Transverse colon (tissue), 4 donors: ENCODE measurements around the gene ZNF296. TPM values are rescaled to one million over a fixed set of nuclear protein-coding genes. Genes with fewer than 3 reads are reported as not detected.

Experiments
- DNase-seq: peaks from one replicate; pipeline ENCODE4 v3.0.0-alpha.2; 2019
- H3K27ac ChIP-seq, 4 donors: fragments of 200-600 bp; sonication (generic); 2 replicates each; pipeline ENCODE4 v1.5.1; 2016 to 2018; ENCODE audit warnings: inconsistent platforms in 4 of 4
- H3K27me3 ChIP-seq: fragments of 200-600 bp; sonication (generic); 2 replicates; pipeline ENCODE4 v1.5.1; 2017; ENCODE audit warnings: inconsistent platforms
- H3K36me3 ChIP-seq, 4 donors: fragments of 200-600 bp; sonication (generic); 2 replicates each; pipeline ENCODE4 v1.5.1; 2017 to 2019; ENCODE audit warnings: inconsistent platforms in 4 of 4
- H3K4me1 ChIP-seq, 4 donors: fragments of 200-600 bp; sonication (generic); 2 replicates each; pipeline ENCODE4 v1.5.1; 2017 to 2020; ENCODE audit warnings: inconsistent platforms in 4 of 4
- H3K4me3 ChIP-seq, 4 donors: fragments of 200-600 bp; sonication (generic); 1 replicate in 1 of 4; 2 replicates in 3 of 4; pipeline versions ENCODE4 v1.5.1 to v1.6.1; 2017 to 2019; ENCODE audit warnings: inconsistent platforms in 4 of 4
- H3K9me3 ChIP-seq, 2 donors: fragments of 200-600 bp; sonication (generic); 2 replicates each; pipeline ENCODE4 v1.5.1; 2017 to 2019; ENCODE audit warnings: inconsistent platforms in 2 of 2
- CTCF ChIP-seq, 5 experiments: fragments of 200-600 bp in 3 of 5; fragments of 450-650 bp in 2 of 5; sonication (generic) in 3 of 5; IDR thresholded peaks; 1 replicate in 2 of 5; 2 replicates in 3 of 5; pipeline ENCODE4 v1.5.1; 2016 to 2017; ENCODE audit warnings: antibody characterized with exemption in 5 of 5, inconsistent platforms in 3 of 5, mild to moderate bottlenecking in 2 of 5, moderate library complexity in 1 of 5
- EP300 ChIP-seq: sonication (generic); formaldehyde crosslinking; IDR thresholded peaks from one replicate; pipeline ENCODE4 v1.6.1; 2017; ENCODE audit warnings: antibody characterized with exemption, low read depth
- POLR2A ChIP-seq: fragments of 450-650 bp; IDR thresholded peaks from one replicate; pipeline ENCODE4 v1.6.1; 2016; ENCODE audit warnings: antibody characterized with exemption, mild to moderate bottlenecking, moderate library complexity
- POLR2AphosphoS5 ChIP-seq, 3 donors: sonication (generic); formaldehyde crosslinking; IDR thresholded peaks; one replicate each; pipeline ENCODE4 v1.6.1; 2016; ENCODE audit warnings: antibody characterized with exemption in 3 of 3
- WGBS, 2 donors: methylation state at CpG; one replicate each; pipeline ENCODE4 v1.1.5; 2018; ENCODE audit warnings: low coverage in 1 of 2; 5-methylcytosine and 5-hydroxymethylcytosine counted together
- in situ Hi-C, 4 donors: fragments of 200-750 bp; cut with MboI; loops; one replicate each; pipeline versions ENCODE4 v1.15.0 to v1.15.1; 2017; ENCODE audit warnings: low sequenced_read_pairs in 3 of 4, low pct_ligation_motif_present in 1 of 4, low pct_unique_long_range_greater_than_20kb in 1 of 4
- intact Hi-C: fragments of 100-400 bp; cut with DNase I; formaldehyde crosslinking; loops from one replicate; pipeline ENCODE4 v1.15.1; 2023; ENCODE audit warnings: low total_unique reads
- total RNA-seq, 4 donors: library from RNA; depleted of rRNA; stranded (reverse); fragments of >200 nt; gene quantifications; one replicate each; pipeline ENCODE4 v1.1.0, GENCODE V29; 2016

The ZNF296 gene
- total RNA-seq, 4 donors from 2014 or later = 0.75 to 5.8 (median 3.5) TPM

- DNase-seq = no peak
- 70 to 76% methylated on average over 4 to 19 of the region's 19 CpGs for WGBS, 2 donors
- H3K27ac ChIP-seq = peak overlapping the region; percentile 96 to 100 (median 99)
- peaks cover 18 to 41% (median 27%) of the 10 kb centered on the region in 4 donors for H3K4me1 ChIP-seq
- no peak for TF ChIP-seq EP300
- TF ChIP-seq POLR2AphosphoS5 (IDR thresholded peaks at IDR 0.05) = no peak
- no peak for TF ChIP-seq CTCF (IDR thresholded peaks at IDR 0.05)
- TF ChIP-seq POLR2A = no peak
- H3K36me3 ChIP-seq = peaks cover 0 to 32% (median 13%) of the 10 kb centered on the region in 4 donors
- no peaks in the 10 kb centered on the region for H3K27me3 ChIP-seq
- no peaks in the 10 kb centered on the region for H3K9me3 ChIP-seq
- in situ Hi-C loops = no loop called here
- peak overlapping the region in 2 of 4 donors; percentile 89 to 100 for H3K4me3 ChIP-seq
- intact Hi-C loops = loop anchor here (5.0 kb wide), 1 partner anchor 37 kb away; the partner anchor contains the start of genes GEMIN7 and ZNF296
These were observed 36.1 kb downstream of the ZNF296 start for GRCh38 chr19:45040059-45040771.

GRCh38 chr19:45038931-45039893 is 37.1 kb downstream of the ZNF296 start, which contains the start of gene CLASRP:
Gene CLASRP (plus strand): TSS chr19:45039045. CDS start chr19:45040213, 1,168 bp downstream.
- Histone ChIP-seq H3K36me3 (peaks cover 0 to 26% (median 10%) of the 10 kb centered on the region in 4 donors), H3K27ac (peak within 1 kb of the TSS; percentile 96 to 100 (median 99))

GRCh38 chr19:45037393-45038169 is 38.7 kb downstream of the ZNF296 start:
- DNase-seq = no peak
- Histone ChIP-seq H3K9me3 (no peaks in the 10 kb centered on the region), H3K27me3 (no peaks in the 10 kb centered on the region), H3K4me1 (peaks cover 18 to 34% (median 21%) of the 10 kb centered on the region in 4 donors), H3K27ac (peak overlapping the region in 1 of 4 donors; percentile 100), H3K4me3 (peak overlapping the region in 1 of 4 donors; percentile 100), H3K36me3 (peaks cover 0 to 18% (median 8%) of the 10 kb centered on the region in 4 donors)
- in situ Hi-C loops (no loop called here), intact Hi-C loops (no loop called here)
- TF ChIP-seq POLR2AphosphoS5 (IDR thresholded peaks at IDR 0.05) (no peak), CTCF (IDR thresholded peaks at IDR 0.05) (no peak), POLR2A (no peak), EP300 (no peak)
- WGBS, 2 donors = 89 to 97% methylated on average over 9 to 23 of the region's 37 CpGs

More at GRCh38 chr19:45038931-45039893, 37.1 kb downstream of the ZNF296 start, which contains the start of gene CLASRP:
- DNase-seq = peak; percentile 94
- Histone ChIP-seq H3K27me3 (no peaks in the 10 kb centered on the region), H3K4me3 (peak within 1 kb of the TSS; percentile 82 to 100 (median 94)), H3K9me3 (no peaks in the 10 kb centered on the region), H3K4me1 (peaks cover 18 to 34% (median 21%) of the 10 kb centered on the region in 4 donors)
- 1 to 8% methylated on average over 12 to 51 of the region's 62 CpGs for WGBS, 2 donors
- in situ Hi-C loops (no loop called here), intact Hi-C loops (no loop called here)
- TF ChIP-seq POLR2A (peak; percentile 94), CTCF (IDR thresholded peaks at IDR 0.05) (no peak), POLR2AphosphoS5 (IDR thresholded peaks at IDR 0.05) (peak; percentile 95 to 99 (median 97)), EP300 (no peak)
